Osteoblast (primary cell): Measurements from ENCODE around the gene BTN1A1. TPM values are rescaled to one million over a fixed set of nuclear protein-coding genes. Genes with fewer than 3 reads are reported as not detected.

Source experiments
- DNase-seq: peaks from one replicate; pipeline ENCODE4 v3.0.0; 2011; ENCODE audit warnings: low spot score, mixed read lengths; ENCODE audit not compliant: insufficient read length; ENCODE audit errors: missing footprints
- H2AFZ ChIP-seq: 2 replicates; pipeline ENCODE4 v1.6.0; 2011; ENCODE audit warnings: mild to moderate bottlenecking, low read length
- H3K27ac ChIP-seq: 2 replicates; pipeline ENCODE4 v1.5.1; 2011; ENCODE audit warnings: mild to moderate bottlenecking, low read depth, low read length, moderate library complexity
- H3K27me3 ChIP-seq: 2 replicates; pipeline ENCODE4 v1.6.0; 2012; ENCODE audit warnings: mild to moderate bottlenecking, control low read depth, inconsistent platforms, low read length, moderate library complexity; ENCODE audit not compliant: insufficient read depth
- H3K36me3 ChIP-seq: 2 replicates; pipeline ENCODE4 v1.5.1; 2011; ENCODE audit warnings: mild to moderate bottlenecking, low read length, control low read depth, moderate library complexity; ENCODE audit not compliant: insufficient read depth
- H3K4me1 ChIP-seq: 2 replicates; pipeline ENCODE4 v1.5.1; 2011; ENCODE audit warnings: mild to moderate bottlenecking, low read length, control low read depth, moderate library complexity; ENCODE audit not compliant: insufficient read depth
- H3K4me2 ChIP-seq: 2 replicates; pipeline ENCODE4 v1.6.0; 2011; ENCODE audit warnings: mild to moderate bottlenecking, low read length; ENCODE audit not compliant: insufficient read depth
- H3K4me3 ChIP-seq: fragments of 200-600 bp; sonication (generic); 3 replicates; pipeline ENCODE4 v1.5.1; 2012; ENCODE audit warnings: mild to moderate bottlenecking, low read length, inconsistent platforms; ENCODE audit not compliant: insufficient read depth
- H3K79me2 ChIP-seq: 2 replicates; pipeline ENCODE4 v1.6.0; 2012; ENCODE audit warnings: mild to moderate bottlenecking, low read length, control low read depth, inconsistent platforms; ENCODE audit not compliant: insufficient read depth
- H3K9me3 ChIP-seq: 2 replicates; pipeline ENCODE4 v1.5.1; 2011; ENCODE audit warnings: low read depth, low read length, control low read depth
- H4K20me1 ChIP-seq: 2 replicates; pipeline ENCODE4 v1.6.0; 2012; ENCODE audit warnings: mild to moderate bottlenecking, low read length, control low read depth; ENCODE audit not compliant: insufficient read depth
- total RNA-seq: library from RNA; depleted of rRNA; stranded (reverse); fragments of >200 nt; gene quantifications from 2 replicates; pipeline ENCODE4 v1.2.3, GENCODE V29; 2012
- TF ChIP-seq, protein P1 (sequence below): IDR thresholded peaks from 2 replicates; pipeline ENCODE4 v1.5.1; 2011; ENCODE audit warnings: mild to moderate bottlenecking, low read depth, low read length, moderate library complexity; ENCODE audit errors: extremely low read depth

The BTN1A1 gene
- total RNA-seq, 1 donor: under 0.01 TPM

DNA sequence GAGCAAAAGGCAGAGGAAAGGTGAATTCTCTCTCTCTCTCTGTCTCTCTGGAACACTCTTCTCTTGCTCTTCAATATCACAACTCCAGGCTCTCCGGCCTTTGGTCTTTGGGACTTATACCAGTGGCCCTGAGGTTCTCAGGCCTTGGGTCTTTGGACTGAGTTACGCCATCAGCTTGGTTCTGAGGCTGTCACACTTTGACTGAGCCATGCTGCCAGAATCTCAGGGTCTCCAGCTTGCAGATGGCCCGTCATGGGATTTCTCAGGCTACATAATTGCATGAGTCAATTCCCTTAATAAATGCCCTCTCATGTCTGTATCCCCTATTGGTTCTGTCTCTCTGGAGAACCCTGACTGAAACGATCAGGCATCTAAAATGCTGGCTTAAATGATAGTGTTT, 29.5 kb upstream of the BTN1A1 start:
- Histone ChIP-seq H3K27ac (no peak overlapping the region), H3K36me3 (peaks cover 34% of the 10 kb centered on the region), H2AFZ (no peak overlapping the region), H3K4me1 (peaks cover 11% of the 10 kb centered on the region), H3K4me2 (no peak overlapping the region), H3K9me3 (no peaks in the 10 kb centered on the region), H3K4me3 (no peak overlapping the region), H3K79me2 (peaks cover 2% of the 10 kb centered on the region), H3K27me3 (no peaks in the 10 kb centered on the region), H4K20me1 (no peaks in the 10 kb centered on the region)
- TF ChIP-seq, protein P1, sequence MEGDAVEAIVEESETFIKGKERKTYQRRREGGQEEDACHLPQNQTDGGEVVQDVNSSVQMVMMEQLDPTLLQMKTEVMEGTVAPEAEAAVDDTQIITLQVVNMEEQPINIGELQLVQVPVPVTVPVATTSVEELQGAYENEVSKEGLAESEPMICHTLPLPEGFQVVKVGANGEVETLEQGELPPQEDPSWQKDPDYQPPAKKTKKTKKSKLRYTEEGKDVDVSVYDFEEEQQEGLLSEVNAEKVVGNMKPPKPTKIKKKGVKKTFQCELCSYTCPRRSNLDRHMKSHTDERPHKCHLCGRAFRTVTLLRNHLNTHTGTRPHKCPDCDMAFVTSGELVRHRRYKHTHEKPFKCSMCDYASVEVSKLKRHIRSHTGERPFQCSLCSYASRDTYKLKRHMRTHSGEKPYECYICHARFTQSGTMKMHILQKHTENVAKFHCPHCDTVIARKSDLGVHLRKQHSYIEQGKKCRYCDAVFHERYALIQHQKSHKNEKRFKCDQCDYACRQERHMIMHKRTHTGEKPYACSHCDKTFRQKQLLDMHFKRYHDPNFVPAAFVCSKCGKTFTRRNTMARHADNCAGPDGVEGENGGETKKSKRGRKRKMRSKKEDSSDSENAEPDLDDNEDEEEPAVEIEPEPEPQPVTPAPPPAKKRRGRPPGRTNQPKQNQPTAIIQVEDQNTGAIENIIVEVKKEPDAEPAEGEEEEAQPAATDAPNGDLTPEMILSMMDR: no peak
- no peak for DNase-seq

DNA sequence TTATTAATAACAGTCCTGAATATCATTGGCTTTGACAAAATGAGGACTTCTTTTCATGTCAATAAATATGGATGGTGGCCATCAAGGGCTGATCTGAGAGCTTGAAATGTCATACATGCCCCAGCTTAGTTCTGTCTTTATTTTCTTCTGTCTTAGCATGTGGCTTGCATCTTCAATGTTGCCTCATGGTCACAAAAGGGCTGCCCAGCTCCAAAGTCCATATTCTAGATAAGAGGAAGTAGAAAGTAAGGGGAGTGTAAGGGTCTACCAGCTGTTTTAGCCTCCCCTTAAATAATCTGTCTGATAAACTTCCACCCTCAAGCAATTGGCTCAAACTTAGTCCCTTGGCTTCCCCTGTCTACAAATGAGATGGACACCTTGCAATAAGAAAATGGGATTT, 28.1 kb upstream of the BTN1A1 start:
- no peaks in the 10 kb centered on the region for H4K20me1 ChIP-seq
- no peaks in the 10 kb centered on the region for H3K27me3 ChIP-seq
- H3K9me3 ChIP-seq: no peaks in the 10 kb centered on the region
- peaks cover 15% of the 10 kb centered on the region for H3K4me1 ChIP-seq
- no peak overlapping the region for H3K27ac ChIP-seq
- DNase-seq: no peak
- H3K4me2 ChIP-seq: no peak overlapping the region
- H3K79me2 ChIP-seq: peaks cover 2% of the 10 kb centered on the region
- no peak overlapping the region for H2AFZ ChIP-seq
- TF ChIP-seq, protein P1: no peak
- H3K4me3 ChIP-seq: no peak overlapping the region
- H3K36me3 ChIP-seq: peaks cover 21% of the 10 kb centered on the region

- Histone ChIP-seq H3K36me3 (peaks cover 14% of the 10 kb centered on the region), H4K20me1 (no peaks in the 10 kb centered on the region), H3K79me2 (peaks cover 2% of the 10 kb centered on the region), H3K4me3 (no peak overlapping the region), H3K27me3 (no peaks in the 10 kb centered on the region), H3K9me3 (no peaks in the 10 kb centered on the region), H2AFZ (peak overlapping the region; percentile 82), H3K4me2 (peak overlapping the region; percentile 88), H3K27ac (peak overlapping the region; percentile 73), H3K4me1 (peaks cover 15% of the 10 kb centered on the region)
- TF ChIP-seq, protein P1: no peak
- no peak for DNase-seq
These were observed 27.4 kb upstream of the BTN1A1 start for GRCh38 chr6:26472549-26473290.

DNA sequence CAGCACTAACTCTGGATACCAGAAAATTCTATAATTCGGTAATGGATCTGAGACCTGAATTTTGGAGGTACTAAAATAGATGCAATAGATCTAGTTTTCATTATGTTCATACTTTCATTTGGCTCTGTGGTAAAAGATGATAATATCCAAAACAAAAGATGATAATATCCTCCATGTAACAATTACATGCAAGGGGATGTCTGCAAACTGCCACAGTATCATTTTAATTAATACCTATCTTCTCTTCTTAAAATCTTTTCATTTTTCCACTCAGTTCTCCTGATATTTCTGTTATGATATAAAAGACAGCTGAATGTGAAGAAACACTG, 26.7 kb upstream of the BTN1A1 start:
- Histone ChIP-seq H3K4me2 (peak overlapping the region; percentile 88), H3K9me3 (no peaks in the 10 kb centered on the region), H3K4me1 (peaks cover 15% of the 10 kb centered on the region), H3K4me3 (peak overlapping the region; percentile 68), H3K79me2 (peaks cover 2% of the 10 kb centered on the region), H3K36me3 (peaks cover 9% of the 10 kb centered on the region), H4K20me1 (no peaks in the 10 kb centered on the region), H3K27me3 (no peaks in the 10 kb centered on the region), H3K27ac (peak overlapping the region; percentile 73), H2AFZ (peak overlapping the region; percentile 82)
- no peak for DNase-seq
- TF ChIP-seq, protein P1: no peak
